Activated T-helper 2 cell treated with anti-CD3 and anti-CD28 coated beads, Interferon-gamma antibody, Interleukin-2, Interleukin-4, amounts not matched to agents 10 μg/mL and 5 μg/mL and 100 μg/mL, durations not matched to agents 14 hours and 24 hours and 36 hours (primary cell): ENCODE measurements around the gene POGK. TPM values are rescaled to one million over a fixed set of nuclear protein-coding genes. Genes with fewer than 3 reads are reported as not detected.
A peak's percentile ranks its signal among the peaks of the same experiment; 100 is the strongest.

ENCODE experiments used
- DNase-seq: peaks from one replicate; pipeline ENCODE4 v3.0.0; 2021; ENCODE audit warnings: low spot score
- H3K27ac Mint-ChIP-seq: one replicate; pipeline ENCODE4 v1.8.0; 2021; ENCODE audit warnings: mixed read lengths
- H3K27me3 Mint-ChIP-seq: one replicate; pipeline ENCODE4 v1.8.0; 2021; ENCODE audit warnings: low read depth, mixed read lengths
- H3K36me3 Mint-ChIP-seq: one replicate; pipeline ENCODE4 v1.8.0; 2021; ENCODE audit warnings: low read depth, mixed read lengths
- H3K4me1 Mint-ChIP-seq: one replicate; pipeline ENCODE4 v1.8.0; 2021; ENCODE audit warnings: low read depth, mixed read lengths
- H3K4me3 Mint-ChIP-seq: one replicate; pipeline ENCODE4 v1.8.0; 2021; ENCODE audit warnings: low read depth, mild to moderate bottlenecking, moderate library complexity, mixed read lengths
- H3K9me3 Mint-ChIP-seq: one replicate; pipeline ENCODE4 v1.8.0; 2021; ENCODE audit warnings: mixed read lengths
- intact Hi-C: fragments of 100-400 bp; cut with micrococcal nuclease; formaldehyde crosslinking; loops from one replicate; pipeline ENCODE4 v1.15.1; 2023
- total RNA-seq: library from RNA; stranded (reverse); gene quantifications from 2 replicates; pipeline ENCODE4 v1.2.3, GENCODE V29; 2022

The POGK gene
- total RNA-seq, 1 donor from 2014 or later, result 46.6 TPM

DNA sequence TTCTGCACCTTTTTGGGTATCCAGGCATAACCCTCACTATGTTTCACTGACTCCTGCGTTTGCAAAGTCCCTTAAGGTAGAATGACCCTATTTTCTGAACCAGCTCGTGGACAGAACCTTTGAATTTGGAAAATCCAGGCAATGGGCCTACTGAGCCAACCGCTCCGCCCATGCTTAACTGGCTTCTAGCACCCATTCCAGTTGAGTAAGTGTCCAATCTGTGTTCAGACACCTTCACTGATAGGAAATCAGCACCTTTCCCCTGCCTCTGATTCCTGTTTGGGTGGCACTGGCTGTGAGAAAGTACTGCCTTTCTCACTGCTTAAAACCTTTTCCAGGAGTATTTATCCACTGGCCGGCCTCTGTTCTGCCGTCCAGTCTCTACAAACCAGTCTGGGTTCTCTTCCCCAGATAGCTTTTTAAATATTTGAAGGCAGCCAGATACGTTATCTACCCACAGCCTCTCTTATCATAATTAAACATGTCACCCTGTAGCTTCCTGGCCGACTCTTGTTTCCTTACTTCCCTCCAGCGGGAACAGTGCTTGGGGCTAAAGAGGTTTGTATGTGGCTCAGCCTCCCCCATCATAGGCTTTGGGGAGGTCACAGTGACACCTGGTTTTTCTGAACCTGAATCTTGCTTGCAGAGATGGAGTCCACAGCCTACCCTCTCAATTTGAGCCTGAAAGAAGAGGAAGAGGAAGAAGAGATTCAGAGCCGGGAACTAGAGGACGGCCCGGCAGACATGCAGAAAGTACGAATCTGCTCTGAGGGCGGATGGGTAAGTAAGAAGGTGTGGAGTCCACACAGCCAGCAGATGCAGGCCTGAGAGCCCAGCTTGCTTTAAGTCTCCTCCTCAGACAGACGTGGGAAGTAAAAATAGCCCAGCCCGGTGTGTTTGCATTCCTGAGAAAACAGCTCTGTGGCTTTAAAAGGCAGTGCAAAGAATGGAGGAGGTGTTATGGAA is 1.3 kb downstream of the POGK start:
- no peaks in the 10 kb centered on the region for H3K9me3 Mint-ChIP-seq
- H3K27ac Mint-ChIP-seq, result peak overlapping the region; percentile 73
- intact Hi-C loops, result no loop called here
- peaks cover 57% of the 10 kb centered on the region for H3K36me3 Mint-ChIP-seq
- H3K27me3 Mint-ChIP-seq, result peaks cover 3% of the 10 kb centered on the region
- DNase-seq, result no peak
- H3K4me3 Mint-ChIP-seq, result peak overlapping the region; percentile 84
- H3K4me1 Mint-ChIP-seq, result peaks cover 59% of the 10 kb centered on the region

DNA sequence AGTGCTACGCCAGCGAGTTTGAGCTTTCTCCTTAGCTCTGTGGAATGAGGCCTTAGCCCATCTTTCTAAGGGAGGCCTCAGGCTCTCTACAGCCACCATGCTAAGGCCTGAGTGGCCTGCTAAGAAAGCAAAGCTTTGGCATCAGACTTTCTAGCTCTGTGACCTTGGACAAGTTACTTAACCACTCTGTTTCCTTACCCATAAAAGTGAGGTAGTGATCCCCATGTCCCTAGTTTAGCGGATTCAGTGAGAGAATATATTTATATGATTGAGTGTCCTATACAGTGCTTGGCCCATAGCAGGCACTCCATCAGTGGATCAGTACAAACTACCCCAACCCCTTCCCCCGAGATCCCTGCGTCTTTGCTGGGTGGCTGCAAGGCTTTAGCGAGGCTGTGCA is 4.0 kb downstream of the POGK start:
- Mint-ChIP-seq H3K9me3 (no peaks in the 10 kb centered on the region), H3K36me3 (peaks cover 79% of the 10 kb centered on the region), H3K4me1 (peaks cover 58% of the 10 kb centered on the region), H3K27me3 (no peaks in the 10 kb centered on the region), H3K27ac (no peak overlapping the region), H3K4me3 (no peak overlapping the region)
- intact Hi-C loops, result no loop called here
- DNase-seq, result no peak

DNA sequence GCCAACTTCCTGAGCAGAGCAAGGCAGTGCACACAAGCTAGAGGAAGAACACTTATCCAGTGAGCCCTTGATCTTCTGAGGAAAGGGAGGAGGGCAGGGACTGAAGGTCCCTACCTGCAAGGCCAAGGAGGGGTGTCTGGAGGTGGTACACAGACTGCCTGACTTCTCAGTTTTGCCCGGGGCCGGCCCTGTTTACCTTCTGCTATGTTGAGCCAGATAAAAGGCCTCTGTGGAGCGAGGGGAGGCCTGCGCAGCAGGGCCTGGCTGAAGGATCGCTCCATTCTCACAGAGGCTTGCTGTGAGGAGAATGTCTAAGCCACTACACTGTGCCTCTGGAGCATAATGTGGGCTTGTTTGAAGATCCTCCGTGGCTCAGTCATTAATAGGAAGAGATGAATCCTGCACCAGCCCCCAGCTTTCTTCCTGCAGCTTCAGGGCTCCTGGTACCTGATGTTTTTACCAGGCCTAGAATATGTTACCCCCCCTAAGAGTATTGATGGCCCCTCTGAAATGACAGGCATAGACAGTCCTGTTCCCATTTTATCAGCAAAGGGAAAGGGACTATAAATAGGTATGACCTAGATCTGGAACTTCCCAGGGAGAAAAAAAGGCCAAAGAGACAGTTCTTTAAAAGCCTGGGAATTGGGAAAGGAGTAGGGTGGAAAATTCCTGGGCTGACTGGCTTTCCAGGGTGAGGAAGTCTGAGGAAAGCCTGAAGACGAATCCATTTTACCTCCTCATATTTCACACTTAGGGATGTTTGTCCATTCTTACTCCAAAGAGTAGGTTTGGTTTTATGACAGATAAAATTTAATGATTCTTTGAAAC is 4.7 kb downstream of the POGK start:
- Mint-ChIP-seq H3K9me3 (no peaks in the 10 kb centered on the region), H3K36me3 (peaks cover 86% of the 10 kb centered on the region), H3K27me3 (no peaks in the 10 kb centered on the region), H3K4me1 (peaks cover 51% of the 10 kb centered on the region), H3K4me3 (no peak overlapping the region), H3K27ac (no peak overlapping the region)
- intact Hi-C loops, result no loop called here
- no peak for DNase-seq

DNA sequence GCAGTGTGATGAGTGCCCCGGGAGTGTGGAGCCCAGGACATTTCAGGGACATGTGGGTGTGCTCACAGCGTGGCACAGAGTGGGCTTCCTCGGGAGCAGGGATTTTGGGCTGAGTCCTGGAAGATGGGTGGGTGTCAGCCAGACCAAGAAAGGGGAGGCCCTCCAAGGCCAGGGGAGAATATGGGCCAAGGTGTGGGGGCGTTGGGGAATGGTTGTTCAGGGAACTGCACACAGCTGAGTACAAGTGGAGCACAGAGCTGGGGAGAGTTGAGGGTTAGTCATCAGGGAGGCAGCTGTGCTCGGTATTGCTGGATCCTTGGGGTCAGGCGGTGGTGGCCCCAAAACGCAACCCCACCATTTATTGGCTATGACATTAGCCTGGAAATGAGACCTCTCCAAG is 5.5 kb downstream of the POGK start:
- no peaks in the 10 kb centered on the region for H3K9me3 Mint-ChIP-seq
- no peak overlapping the region for H3K4me3 Mint-ChIP-seq
- intact Hi-C loops, result no loop called here
- H3K27ac Mint-ChIP-seq, result no peak overlapping the region
- no peaks in the 10 kb centered on the region for H3K27me3 Mint-ChIP-seq
- H3K4me1 Mint-ChIP-seq, result peaks cover 50% of the 10 kb centered on the region
- H3K36me3 Mint-ChIP-seq, result peaks cover 94% of the 10 kb centered on the region
- no peak for DNase-seq

DNA sequence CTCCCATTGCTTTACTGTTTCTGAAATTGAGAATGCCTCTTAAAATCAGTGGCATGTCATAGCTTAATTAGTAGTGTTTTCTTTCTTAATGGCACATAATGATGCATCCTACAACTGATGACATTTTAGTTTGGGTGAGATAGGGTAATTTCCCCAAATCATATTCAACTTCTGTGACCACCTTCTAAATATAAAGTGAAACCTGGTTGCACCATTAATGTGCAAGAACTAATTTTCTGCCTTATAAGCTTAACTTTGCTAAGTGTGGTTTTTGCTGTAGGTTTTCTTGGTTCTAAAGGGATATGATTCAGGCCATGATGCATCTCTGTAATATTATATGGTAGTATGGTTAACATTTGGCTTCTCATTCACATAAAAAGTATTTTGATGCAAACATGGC is 8.9 kb downstream of the POGK start:
- Mint-ChIP-seq H3K36me3 (peaks cover 92% of the 10 kb centered on the region), H3K27ac (no peak overlapping the region), H3K4me1 (peaks cover 36% of the 10 kb centered on the region), H3K4me3 (no peak overlapping the region), H3K9me3 (no peaks in the 10 kb centered on the region), H3K27me3 (no peaks in the 10 kb centered on the region)
- no peak for DNase-seq
- intact Hi-C loops, result no loop called here

DNA sequence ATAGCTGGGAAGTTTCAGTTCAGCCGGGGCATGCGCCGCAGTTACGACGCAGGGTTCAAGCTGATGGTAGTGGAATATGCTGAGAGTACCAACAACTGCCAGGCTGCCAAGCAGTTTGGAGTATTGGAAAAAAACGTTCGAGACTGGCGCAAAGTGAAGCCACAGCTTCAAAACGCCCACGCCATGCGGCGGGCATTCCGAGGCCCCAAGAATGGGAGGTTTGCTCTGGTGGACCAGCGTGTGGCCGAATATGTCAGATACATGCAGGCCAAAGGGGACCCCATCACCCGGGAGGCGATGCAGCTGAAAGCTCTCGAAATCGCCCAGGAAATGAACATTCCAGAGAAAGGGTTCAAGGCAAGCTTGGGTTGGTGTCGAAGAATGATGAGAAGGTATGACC is 9.9 kb downstream of the POGK start:
- Mint-ChIP-seq H3K27me3 (no peaks in the 10 kb centered on the region), H3K27ac (no peak overlapping the region), H3K4me1 (peaks cover 28% of the 10 kb centered on the region), H3K36me3 (peaks cover 92% of the 10 kb centered on the region), H3K9me3 (no peaks in the 10 kb centered on the region), H3K4me3 (no peak overlapping the region)
- intact Hi-C loops, result no loop called here
- DNase-seq, result no peak

DNA sequence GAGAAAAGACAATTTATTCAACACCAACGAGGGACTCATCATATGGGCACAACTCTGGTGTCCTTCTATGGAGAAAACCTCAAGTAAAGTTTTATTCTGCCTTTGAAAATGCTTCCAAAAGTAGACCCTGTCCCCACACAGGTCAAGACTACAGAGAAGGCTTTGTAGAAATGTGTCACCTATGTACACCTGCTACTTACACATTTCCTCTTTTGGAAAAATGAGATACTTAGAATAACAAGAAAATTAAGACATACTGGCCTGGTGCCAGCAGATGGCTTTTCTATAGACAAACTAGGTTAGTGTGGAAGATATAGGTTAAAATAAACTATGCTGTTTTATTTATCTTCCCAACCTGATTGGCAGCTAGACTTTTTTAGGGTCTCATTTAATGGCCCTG is 13.6 kb downstream of the POGK start:
- DNase-seq, result no peak
- Mint-ChIP-seq H3K27ac (no peak overlapping the region), H3K4me1 (peaks cover 13% of the 10 kb centered on the region), H3K27me3 (no peaks in the 10 kb centered on the region), H3K9me3 (no peaks in the 10 kb centered on the region), H3K4me3 (no peak overlapping the region), H3K36me3 (peaks cover 88% of the 10 kb centered on the region)
- intact Hi-C loops, result no loop called here

DNA sequence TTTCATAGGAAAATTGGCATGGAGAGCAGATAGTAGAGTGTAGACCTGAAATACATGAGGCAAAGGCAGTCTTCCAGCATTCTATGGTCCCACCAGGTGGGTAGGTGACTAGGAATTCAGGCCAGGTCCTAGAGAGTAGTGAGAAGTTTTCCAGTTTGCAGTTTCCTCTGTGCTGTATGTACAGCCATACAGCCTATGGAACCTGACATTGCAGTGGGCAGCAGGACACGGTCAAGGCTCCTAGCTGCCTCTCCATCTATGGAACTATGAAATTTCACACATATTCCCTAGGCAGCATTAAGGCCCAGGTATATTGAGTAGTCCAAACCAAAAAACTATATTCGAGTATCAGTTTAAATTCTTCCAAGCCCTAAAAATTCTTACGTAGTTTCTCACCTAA is 16.3 kb downstream of the POGK start:
- no peak overlapping the region for H3K4me3 Mint-ChIP-seq
- no peaks in the 10 kb centered on the region for H3K9me3 Mint-ChIP-seq
- DNase-seq, result no peak
- peaks cover 82% of the 10 kb centered on the region for H3K36me3 Mint-ChIP-seq
- H3K27ac Mint-ChIP-seq, result no peak overlapping the region
- intact Hi-C loops, result no loop called here
- no peaks in the 10 kb centered on the region for H3K27me3 Mint-ChIP-seq
- peaks cover 15% of the 10 kb centered on the region for H3K4me1 Mint-ChIP-seq

DNA sequence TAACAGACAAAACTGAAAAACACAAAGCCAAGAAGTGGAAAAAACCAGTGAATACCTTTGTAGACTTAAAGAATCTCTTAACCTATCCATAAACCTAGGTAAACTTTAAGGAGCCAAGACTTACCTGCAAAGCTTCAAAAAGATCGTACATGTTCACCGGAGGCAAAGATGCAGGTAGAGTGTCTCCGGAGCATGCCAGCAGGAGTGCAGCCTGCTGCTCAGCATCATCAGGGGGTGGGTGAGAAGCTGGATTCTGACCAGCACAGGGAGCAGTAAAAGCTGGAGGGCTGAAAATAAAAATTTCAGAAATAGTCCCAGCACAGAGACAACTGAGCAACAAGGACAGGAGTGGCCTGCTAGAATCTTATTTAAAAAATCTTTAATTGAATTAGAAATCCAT is 18.7 kb downstream of the POGK start:
- H3K9me3 Mint-ChIP-seq, result no peaks in the 10 kb centered on the region
- no peaks in the 10 kb centered on the region for H3K27me3 Mint-ChIP-seq
- H3K4me3 Mint-ChIP-seq, result no peak overlapping the region
- peaks cover 8% of the 10 kb centered on the region for H3K4me1 Mint-ChIP-seq
- no peak overlapping the region for H3K27ac Mint-ChIP-seq
- no peak for DNase-seq
- peaks cover 83% of the 10 kb centered on the region for H3K36me3 Mint-ChIP-seq
- intact Hi-C loops, result no loop called here

DNA sequence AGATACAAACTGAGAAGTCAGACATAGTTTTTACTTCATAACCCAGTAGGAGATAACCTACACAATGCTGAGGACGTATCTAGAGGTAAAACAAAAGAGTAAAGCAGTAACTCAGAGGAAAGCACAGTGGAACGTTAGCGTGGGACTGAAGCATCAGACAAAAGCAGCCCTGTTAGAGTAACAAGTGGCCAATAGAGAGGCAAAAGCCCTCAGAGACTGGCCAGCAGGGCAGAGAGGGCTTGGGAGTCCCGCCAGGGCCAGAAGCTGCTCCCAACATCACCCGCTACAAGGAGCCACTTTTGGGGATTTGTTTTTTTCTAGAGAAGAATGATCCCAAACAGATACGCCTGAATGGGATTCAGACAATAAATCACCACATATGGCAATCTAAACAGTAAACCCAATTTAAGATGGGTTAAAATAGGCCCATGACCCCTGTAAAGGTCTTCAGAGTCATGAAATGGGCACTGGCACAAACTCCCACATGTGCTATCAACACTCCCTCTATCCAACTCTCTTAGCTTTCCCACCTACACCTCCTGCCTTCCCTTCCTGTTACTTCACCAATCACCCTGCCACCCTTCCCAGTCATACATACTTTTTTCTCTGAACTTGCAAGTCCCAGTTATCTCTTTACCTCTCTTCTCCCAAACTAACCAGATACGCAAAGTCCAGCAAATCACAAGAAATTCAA is 19.6 kb downstream of the POGK start:
- no peaks in the 10 kb centered on the region for H3K27me3 Mint-ChIP-seq
- intact Hi-C loops, result no loop called here
- peaks cover 81% of the 10 kb centered on the region for H3K36me3 Mint-ChIP-seq
- no peak for DNase-seq
- no peak overlapping the region for H3K4me3 Mint-ChIP-seq
- H3K4me1 Mint-ChIP-seq, result peaks cover 8% of the 10 kb centered on the region
- H3K27ac Mint-ChIP-seq, result peak overlapping the region; percentile 9
- H3K9me3 Mint-ChIP-seq, result no peaks in the 10 kb centered on the region

DNA sequence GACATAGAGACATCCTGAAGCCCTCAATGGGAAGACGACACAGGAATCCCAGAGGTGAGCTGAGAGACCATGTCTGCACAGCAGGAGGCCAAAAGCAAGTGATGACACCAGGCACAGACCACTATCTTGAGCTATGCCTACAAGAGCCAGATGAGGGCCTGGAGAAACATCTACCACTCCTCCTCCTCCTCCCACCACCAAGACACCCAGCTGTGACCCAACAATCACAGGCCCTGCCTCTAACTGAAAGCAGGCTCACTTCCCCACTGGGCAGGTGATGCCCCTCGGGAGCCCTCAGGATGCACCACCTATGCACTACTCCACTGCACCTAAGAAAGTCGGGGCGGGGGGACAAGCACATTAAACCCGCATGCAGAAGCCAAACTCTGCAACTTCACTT is 20.3 kb downstream of the POGK start:
- H3K27me3 Mint-ChIP-seq, result no peaks in the 10 kb centered on the region
- H3K4me1 Mint-ChIP-seq, result peaks cover 8% of the 10 kb centered on the region
- no peak for DNase-seq
- H3K36me3 Mint-ChIP-seq, result peaks cover 80% of the 10 kb centered on the region
- H3K27ac Mint-ChIP-seq, result no peak overlapping the region
- intact Hi-C loops, result no loop called here
- no peak overlapping the region for H3K4me3 Mint-ChIP-seq
- H3K9me3 Mint-ChIP-seq, result no peaks in the 10 kb centered on the region

DNA sequence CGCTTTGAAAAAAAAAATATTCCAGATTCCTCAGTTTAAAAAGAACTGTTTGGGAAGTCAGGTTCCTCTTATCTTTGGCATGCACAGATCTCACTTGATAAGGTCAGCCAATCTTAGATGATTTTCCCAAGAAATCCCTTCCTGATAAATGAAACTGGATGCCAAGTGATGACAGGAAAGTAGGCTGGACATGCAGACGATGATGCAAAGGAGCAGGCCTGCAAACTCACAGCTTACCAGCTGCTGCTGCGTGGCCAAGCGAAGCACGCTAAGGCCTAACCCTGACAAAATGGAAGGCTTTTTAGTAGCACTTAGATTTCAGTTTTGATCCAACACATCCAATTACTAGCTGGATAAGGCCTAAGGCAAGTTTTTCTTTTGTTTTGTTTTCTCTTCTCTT is 26.7 kb downstream of the POGK start:
- no peak overlapping the region for H3K27ac Mint-ChIP-seq
- no peaks in the 10 kb centered on the region for H3K9me3 Mint-ChIP-seq
- no peak for DNase-seq
- H3K4me3 Mint-ChIP-seq, result no peak overlapping the region
- intact Hi-C loops, result no loop called here
- H3K4me1 Mint-ChIP-seq, result peaks cover 23% of the 10 kb centered on the region
- H3K27me3 Mint-ChIP-seq, result no peaks in the 10 kb centered on the region
- H3K36me3 Mint-ChIP-seq, result peaks cover 65% of the 10 kb centered on the region
